Measurements from ENCODE around the gene TCERG1L.

DNA sequence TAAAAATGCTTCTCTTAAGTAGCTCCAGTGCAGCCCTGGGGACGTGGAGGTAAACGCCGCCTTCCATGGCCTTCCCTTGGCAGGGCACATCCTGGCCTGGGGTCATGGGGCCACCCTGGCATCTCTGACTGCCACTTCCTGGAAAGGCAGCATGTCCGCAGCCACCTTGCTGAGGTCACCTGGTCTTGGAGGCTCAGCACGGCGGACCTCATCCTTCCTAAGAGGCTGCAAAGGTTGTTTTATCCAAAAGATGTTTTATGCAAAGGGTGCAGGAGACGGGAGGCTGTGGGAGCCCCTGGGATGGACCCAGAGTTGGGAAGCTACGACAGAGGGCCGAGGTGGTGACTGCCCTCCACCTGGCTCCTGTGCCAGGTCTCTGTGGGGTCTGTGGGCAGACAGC, 106.0 kb downstream of the TCERG1L start:
- TF ChIP-seq, protein P1, sequence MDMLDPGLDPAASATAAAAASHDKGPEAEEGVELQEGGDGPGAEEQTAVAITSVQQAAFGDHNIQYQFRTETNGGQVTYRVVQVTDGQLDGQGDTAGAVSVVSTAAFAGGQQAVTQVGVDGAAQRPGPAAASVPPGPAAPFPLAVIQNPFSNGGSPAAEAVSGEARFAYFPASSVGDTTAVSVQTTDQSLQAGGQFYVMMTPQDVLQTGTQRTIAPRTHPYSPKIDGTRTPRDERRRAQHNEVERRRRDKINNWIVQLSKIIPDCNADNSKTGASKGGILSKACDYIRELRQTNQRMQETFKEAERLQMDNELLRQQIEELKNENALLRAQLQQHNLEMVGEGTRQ (CRISPR knock-in tag; IDR thresholded peaks at IDR 0.05) = no peak
- TF ChIP-seq, protein P2, sequence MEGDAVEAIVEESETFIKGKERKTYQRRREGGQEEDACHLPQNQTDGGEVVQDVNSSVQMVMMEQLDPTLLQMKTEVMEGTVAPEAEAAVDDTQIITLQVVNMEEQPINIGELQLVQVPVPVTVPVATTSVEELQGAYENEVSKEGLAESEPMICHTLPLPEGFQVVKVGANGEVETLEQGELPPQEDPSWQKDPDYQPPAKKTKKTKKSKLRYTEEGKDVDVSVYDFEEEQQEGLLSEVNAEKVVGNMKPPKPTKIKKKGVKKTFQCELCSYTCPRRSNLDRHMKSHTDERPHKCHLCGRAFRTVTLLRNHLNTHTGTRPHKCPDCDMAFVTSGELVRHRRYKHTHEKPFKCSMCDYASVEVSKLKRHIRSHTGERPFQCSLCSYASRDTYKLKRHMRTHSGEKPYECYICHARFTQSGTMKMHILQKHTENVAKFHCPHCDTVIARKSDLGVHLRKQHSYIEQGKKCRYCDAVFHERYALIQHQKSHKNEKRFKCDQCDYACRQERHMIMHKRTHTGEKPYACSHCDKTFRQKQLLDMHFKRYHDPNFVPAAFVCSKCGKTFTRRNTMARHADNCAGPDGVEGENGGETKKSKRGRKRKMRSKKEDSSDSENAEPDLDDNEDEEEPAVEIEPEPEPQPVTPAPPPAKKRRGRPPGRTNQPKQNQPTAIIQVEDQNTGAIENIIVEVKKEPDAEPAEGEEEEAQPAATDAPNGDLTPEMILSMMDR (IDR thresholded peaks at IDR 0.05) = no peak
- TF ChIP-seq ETV6 (CRISPR knock-in tag; IDR thresholded peaks at IDR 0.05) = no peak
- TF ChIP-seq, protein P3, sequence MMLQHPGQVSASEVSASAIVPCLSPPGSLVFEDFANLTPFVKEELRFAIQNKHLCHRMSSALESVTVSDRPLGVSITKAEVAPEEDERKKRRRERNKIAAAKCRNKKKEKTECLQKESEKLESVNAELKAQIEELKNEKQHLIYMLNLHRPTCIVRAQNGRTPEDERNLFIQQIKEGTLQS (CRISPR knock-in tag; conservative IDR thresholded peaks at IDR 0.05) = no peak

All from WTC11 (cell line).